HepG2 (cell line): ENCODE measurements around the gene BCAS1. TPM values are rescaled to one million over a fixed set of nuclear protein-coding genes. Genes with fewer than 3 reads are reported as not detected.
A peak's percentile ranks its signal among the peaks of the same experiment; 100 is the strongest.

Experiments used
- ATAC-seq: fragments of 200-7000 bp; cut with Tn5 transposase; 3 replicates; pipeline ENCODE4 v1.9.1; 2020; ENCODE audit warnings: mild to moderate bottlenecking, moderate library complexity
- BruUV-seq: library from RNA; stranded (reverse); fragments of 400-500 nt; replicated peaks from 2 replicates; lab custom pipeline; 2021; lab: Mats Ljungman, UMichigan
- CTCF ChIA-PET: fragments of 300-600 bp; formaldehyde crosslinking; extraction: SDS; loops from one replicate; lab custom pipeline; 2021; ENCODE audit warnings: low total read pairs, inconsistent platforms, low intra/inter-chr PET ratio; lab: Yijun Ruan, JAX
- POLR2A ChIA-PET: fragments of 350-600 bp; sonication (Branson Sonifier 250); formaldehyde crosslinking; loops from one replicate; lab custom pipeline; 2020; ENCODE audit warnings: antibody characterized with exemption, inconsistent platforms; lab: Yijun Ruan, JAX
- DNase-seq: peaks from one replicate; pipeline ENCODE4 v3.0.0-alpha.2; 2015; ENCODE audit warnings: low spot score
- FAIRE-seq: peaks from 3 replicates; lab custom pipeline; 2011; peaks lifted over from hg19 to GRCh38; lab: Jason Lieb, UNC
- H2AFZ ChIP-seq: one replicate; pipeline ENCODE4 v1.6.1; 2011; ENCODE audit warnings: low read length, inconsistent platforms
- H3K27ac ChIP-seq: fragments of 300-600 bp; 3 replicates; pipeline ENCODE4 v1.8.0; 2011; ENCODE audit warnings: mixed run types, mild to moderate bottlenecking, mixed read lengths, low read length, inconsistent platforms; ENCODE audit not compliant: insufficient read depth; ENCODE audit errors: extremely low read length
- H3K27me3 ChIP-seq, 2 experiments: fragments of 200-600 bp in 1 of 2; 2 replicates in 1 of 2; 3 replicates in 1 of 2; pipeline versions ENCODE4 v1.6.0 to v1.8.0; 2011; ENCODE audit warnings: low read length in 2 of 2, mild to moderate bottlenecking in 2 of 2, moderate library complexity in 2 of 2, inconsistent platforms in 1 of 2; ENCODE audit not compliant: insufficient read depth in 2 of 2, control insufficient read depth in 1 of 2
- H3K36me3 ChIP-seq, 2 experiments: fragments of 200-600 bp in 1 of 2; replicated peaks in 1 of 2; 2 replicates in 1 of 2; 3 replicates in 1 of 2; pipeline versions ENCODE4 v1.5.1 to v1.8.0; 2011; ENCODE audit warnings: low read length in 2 of 2, inconsistent platforms in 1 of 2; ENCODE audit not compliant: insufficient read depth in 2 of 2, control insufficient read depth in 1 of 2
- H3K4me1 ChIP-seq: 2 replicates; pipeline ENCODE4 v1.5.1; 2012; ENCODE audit warnings: low read length, inconsistent platforms; ENCODE audit not compliant: insufficient read depth
- H3K4me2 ChIP-seq: 2 replicates; pipeline ENCODE4 v1.6.0; 2011; ENCODE audit warnings: low read depth, low read length, inconsistent platforms
- H3K4me3 ChIP-seq, 3 experiments: fragments of 200-600 bp in 1 of 3; sonication (generic), shearing (Covaris generic) in 1 of 3; replicated peaks in 1 of 3; 2 replicates each; pipeline ENCODE4 v1.5.1; 2011 to 2016; ENCODE audit warnings: low read length in 3 of 3, inconsistent platforms in 2 of 3, low read depth in 2 of 3, mild to moderate bottlenecking in 2 of 3, control low read depth in 1 of 3, mixed read lengths in 1 of 3; ENCODE audit not compliant: insufficient read depth in 1 of 3
- H3K79me2 ChIP-seq: one replicate; pipeline ENCODE4 v1.6.1; 2011; ENCODE audit warnings: low read length, inconsistent platforms; ENCODE audit not compliant: insufficient read depth
- H3K9ac ChIP-seq: 2 replicates; pipeline ENCODE4 v1.6.0; 2011; ENCODE audit warnings: mild to moderate bottlenecking, low read depth, low read length, inconsistent platforms; ENCODE audit not compliant: insufficient read depth
- H3K9me3 ChIP-seq: 2 replicates; pipeline ENCODE4 v1.5.1; 2012; ENCODE audit warnings: mild to moderate bottlenecking, low read length
- H4K20me1 ChIP-seq: 2 replicates; pipeline ENCODE4 v1.6.0; 2011; ENCODE audit warnings: inconsistent platforms, mild to moderate bottlenecking, low read length, moderate library complexity; ENCODE audit not compliant: insufficient read depth
- GTF3A ChIP-seq: sonication (generic); formaldehyde crosslinking; conservative IDR thresholded peaks from 2 replicates; pipeline ENCODE4 v1.4.0; 2020; ENCODE audit warnings: mild to moderate bottlenecking, missing genetic modification reagents
- PHF5A ChIP-seq: IDR thresholded peaks from one replicate; pipeline ENCODE4 v1.6.1; 2018; ENCODE audit warnings: low read depth, missing genetic modification reagents; ENCODE audit not compliant: unreplicated experiment
- TBX2 ChIP-seq: sonication (generic); formaldehyde crosslinking; IDR thresholded peaks from 2 replicates; pipeline ENCODE4 v1.5.0; 2020; ENCODE audit warnings: missing genetic modification reagents, mild to moderate bottlenecking, borderline replicate concordance
- YY1 ChIP-seq: IDR thresholded peaks from 2 replicates; pipeline ENCODE4 v1.6.1; 2011; ENCODE audit warnings: low read length, low read depth, moderate library complexity, mild to moderate bottlenecking; ENCODE audit not compliant: insufficient read depth, insufficient replicate concordance
- ZBTB7A ChIP-seq: sonication (generic); formaldehyde crosslinking; IDR thresholded peaks from 2 replicates; pipeline ENCODE4 v1.8.0; 2022; ENCODE audit warnings: mild to moderate bottlenecking, missing genetic modification reagents
- ZNF230 ChIP-seq: sonication (generic); formaldehyde crosslinking; IDR thresholded peaks from 2 replicates; pipeline ENCODE4 v1.4.0; 2020; ENCODE audit warnings: mild to moderate bottlenecking, missing genetic modification reagents
- ZNF430 ChIP-seq: sonication (generic); formaldehyde crosslinking; IDR thresholded peaks from 2 replicates; pipeline ENCODE4 v1.9.0; 2021; ENCODE audit warnings: mild to moderate bottlenecking, missing genetic modification reagents
- WGBS: methylation state at CpG from one replicate; pipeline ENCODE4 v1.1.6; 2017; ENCODE audit warnings: low lambda C conversion rate; 5-methylcytosine and 5-hydroxymethylcytosine counted together
- in situ Hi-C: cut with HindIII; loops from 2 replicates; pipeline ENCODE4 v1.10.0; 2017; ENCODE audit warnings: low pct_unique_long_range_greater_than_20kb; ENCODE audit not compliant: extremely low pct_ligation_motif_present
- intact Hi-C: fragments of 100-400 bp; cut with micrococcal nuclease; formaldehyde crosslinking; loops from one replicate; pipeline ENCODE4 v1.10.0; 2022; ENCODE audit not compliant: unreplicated experiment
- polyA plus RNA-seq, 8 experiments: library from polyadenylated mRNA; depleted of rRNA in 3 of 8; stranded (reverse) in 7 of 8; unstranded in 1 of 8; fragments of >200 nt; fragmentation: Illumina TruSeq in 4 of 8; extraction: Trizol in 4 of 8; gene quantifications; 2 replicates each; pipeline versions ENCODE4 v1.2.1 to v1.2.3, GENCODE V29; 2011 to 2016; ENCODE audit warnings: low read depth in 4 of 8, missing spikeins in 1 of 8, mixed read lengths in 1 of 8; ENCODE audit not compliant: insufficient read depth in 1 of 8
- total RNA-seq, 5 experiments: library from RNA; depleted of rRNA; stranded (reverse); fragments of >200 nt; fragmentation: Illumina TruSeq; extraction: Trizol; gene quantifications; 2 replicates each; pipeline ENCODE4 v1.2.3, GENCODE V29; 2016; ENCODE audit warnings: low read depth in 1 of 5
- TF ChIP-seq, protein P1 (sequence below): sonication (generic); formaldehyde crosslinking; IDR thresholded peaks from 2 replicates; pipeline ENCODE4 v1.8.1; 2023; ENCODE audit warnings: mild to moderate bottlenecking, missing genetic modification reagents
- TF ChIP-seq, protein P2 (sequence below): sonication (generic); formaldehyde crosslinking; IDR thresholded peaks from 2 replicates; pipeline ENCODE4 v1.4.0; 2020; ENCODE audit warnings: mild to moderate bottlenecking, missing genetic modification reagents
- TF ChIP-seq, protein P3 (sequence below): sonication (generic); formaldehyde crosslinking; IDR thresholded peaks from 2 replicates; pipeline ENCODE4 v1.4.0; 2020; ENCODE audit warnings: mild to moderate bottlenecking, missing genetic modification reagents, borderline replicate concordance
- TF ChIP-seq, protein P4 (sequence below): sonication (generic); formaldehyde crosslinking; IDR thresholded peaks from 2 replicates; pipeline ENCODE4 v1.4.0; 2020; ENCODE audit warnings: missing genetic modification reagents, mild to moderate bottlenecking, borderline replicate concordance

Gene BCAS1
- total and polyA plus RNA-seq, 2 of the 13 experiments (the other 11 are each of a cell fraction or from before 2014, with no cell fraction given) = 0.55 to 0.91 TPM

DNA sequence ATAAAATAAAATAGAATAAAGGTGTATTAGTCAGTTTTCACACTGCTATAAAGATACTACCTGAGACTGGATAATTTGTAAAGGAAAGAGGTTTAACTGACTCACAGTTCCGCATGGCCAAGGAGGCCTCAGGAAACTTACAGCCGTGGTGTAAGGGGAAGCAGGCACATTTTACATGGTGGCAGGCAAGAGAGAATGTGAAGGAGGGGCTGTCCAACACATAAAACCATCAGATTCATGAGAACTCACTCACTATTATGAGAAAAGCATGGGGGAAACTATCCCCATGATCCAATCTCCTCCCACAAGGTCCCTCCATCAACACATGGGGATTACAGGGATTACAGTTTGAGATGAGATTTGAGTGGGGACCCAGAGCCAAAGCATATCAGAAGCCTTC is 41.1 kb upstream of the BCAS1 start:
- ChIA-PET POLR2A (interaction anchor here (1.6 to 11.5 kb wide), 2 partner anchors 21 to 84 kb away, joined by 6 to 287 read pairs; no protein-coding TSS in a partner anchor), CTCF (no interaction called here)
- Histone ChIP-seq H3K27me3 (no peaks in the 10 kb centered on the region), H4K20me1 (no peaks in the 10 kb centered on the region), H3K4me1 (peaks cover 97% of the 10 kb centered on the region), H3K36me3 (no peaks in the 10 kb centered on the region), H3K9ac (no peak overlapping the region), H2AFZ (no peak overlapping the region), H3K4me2 (no peak overlapping the region), H3K9me3 (0 out of 2 replicates have a peak, but pooled peaks cover 4% of the 10 kb centered on the region), H3K79me2 (no peaks in the 10 kb centered on the region), H3K27ac (no peak overlapping the region), H3K4me3 (no peak overlapping the region)
- 94% methylated on average over 2 of the region's 2 CpGs for WGBS
- BruUV-seq = no TSS peak
- FAIRE-seq (no peak), DNase-seq (no peak), ATAC-seq (no peak)
- intact Hi-C loops = no loop called here
- TF ChIP-seq ZNF430 (CRISPR knock-in tag) (peak; percentile 99), TBX2 (CRISPR knock-in tag) (no peak)
- TF ChIP-seq, protein P1, sequence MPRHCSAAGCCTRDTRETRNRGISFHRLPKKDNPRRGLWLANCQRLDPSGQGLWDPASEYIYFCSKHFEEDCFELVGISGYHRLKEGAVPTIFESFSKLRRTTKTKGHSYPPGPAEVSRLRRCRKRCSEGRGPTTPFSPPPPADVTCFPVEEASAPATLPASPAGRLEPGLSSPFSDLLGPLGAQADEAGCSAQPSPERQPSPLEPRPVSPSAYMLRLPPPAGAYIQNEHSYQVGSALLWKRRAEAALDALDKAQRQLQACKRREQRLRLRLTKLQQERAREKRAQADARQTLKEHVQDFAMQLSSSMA (CRISPR knock-in tag) = 0 out of 2 replicates have a peak, but pooled peaks have one; percentile 48
- in situ Hi-C loops = no loop called here

DNA sequence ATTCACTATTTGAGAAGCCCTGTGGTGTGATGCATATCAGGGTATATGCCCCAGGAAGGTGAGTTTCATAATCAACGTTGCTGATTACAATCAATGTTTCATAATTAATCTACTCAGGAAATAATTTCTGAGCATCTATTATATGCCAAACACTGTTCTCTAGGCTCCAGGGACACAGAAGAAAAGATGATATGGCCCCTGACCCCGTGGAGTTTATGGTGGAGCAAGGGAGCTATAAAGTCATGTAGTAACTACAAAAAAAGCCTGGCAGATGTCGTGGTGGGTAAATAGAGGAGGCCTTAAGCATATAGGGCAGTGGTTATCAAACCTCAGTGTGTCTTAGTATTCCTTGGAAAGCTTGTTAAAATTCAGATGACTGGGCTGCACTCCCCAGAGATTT is 40.1 kb upstream of the BCAS1 start:
- no peak for ATAC-seq
- ChIA-PET CTCF (no interaction called here), POLR2A (interaction anchor here (0.5 to 11.5 kb wide), 5 partner anchors 13 to 310 kb away, joined by 3 to 287 read pairs (median 6); no protein-coding TSS in a partner anchor)
- in situ Hi-C loops = no loop called here
- no peaks in the 10 kb centered on the region for H3K79me2 ChIP-seq
- no peaks in the 10 kb centered on the region for H3K27me3 ChIP-seq
- H3K27ac ChIP-seq = peak overlapping the region; percentile 10
- no peak overlapping the region for H3K9ac ChIP-seq
- H2AFZ ChIP-seq = no peak overlapping the region
- no peaks in the 10 kb centered on the region for H3K36me3 ChIP-seq
- H3K4me2 ChIP-seq = no peak overlapping the region
- FAIRE-seq = no peak
- intact Hi-C loops = no loop called here
- 0 out of 2 replicates have a peak, but pooled peaks cover 4% of the 10 kb centered on the region for H3K9me3 ChIP-seq
- DNase-seq = no peak
- 79% methylated on average over 3 of the region's 3 CpGs for WGBS
- H4K20me1 ChIP-seq = no peaks in the 10 kb centered on the region
- H3K4me3 ChIP-seq = no peak overlapping the region
- BruUV-seq = TSS peak; percentile 35
- peaks cover 97% of the 10 kb centered on the region for H3K4me1 ChIP-seq
- TF ChIP-seq, protein P2, sequence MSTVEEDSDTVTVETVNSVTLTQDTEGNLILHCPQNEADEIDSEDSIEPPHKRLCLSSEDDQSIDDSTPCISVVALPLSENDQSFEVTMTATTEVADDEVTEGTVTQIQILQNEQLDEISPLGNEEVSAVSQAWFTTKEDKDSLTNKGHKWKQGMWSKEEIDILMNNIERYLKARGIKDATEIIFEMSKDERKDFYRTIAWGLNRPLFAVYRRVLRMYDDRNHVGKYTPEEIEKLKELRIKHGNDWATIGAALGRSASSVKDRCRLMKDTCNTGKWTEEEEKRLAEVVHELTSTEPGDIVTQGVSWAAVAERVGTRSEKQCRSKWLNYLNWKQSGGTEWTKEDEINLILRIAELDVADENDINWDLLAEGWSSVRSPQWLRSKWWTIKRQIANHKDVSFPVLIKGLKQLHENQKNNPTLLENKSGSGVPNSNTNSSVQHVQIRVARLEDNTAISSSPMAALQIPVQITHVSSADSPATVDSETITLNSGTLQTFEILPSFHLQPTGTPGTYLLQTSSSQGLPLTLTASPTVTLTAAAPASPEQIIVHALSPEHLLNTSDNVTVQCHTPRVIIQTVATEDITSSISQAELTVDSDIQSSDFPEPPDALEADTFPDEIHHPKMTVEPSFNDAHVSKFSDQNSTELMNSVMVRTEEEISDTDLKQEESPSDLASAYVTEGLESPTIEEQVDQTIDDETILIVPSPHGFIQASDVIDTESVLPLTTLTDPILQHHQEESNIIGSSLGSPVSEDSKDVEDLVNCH (CRISPR knock-in tag) = 0 out of 2 replicates have a peak, but pooled peaks have one; percentile 38
- TF ChIP-seq ZNF230 (CRISPR knock-in tag) (0 out of 2 replicates have a peak, but pooled peaks have one; percentile 28), YY1 (no peak), PHF5A (CRISPR knock-in tag) (no peak), GTF3A (0 out of 2 replicates have a peak, but pooled peaks have one; percentile 83), ZBTB7A (no peak)
- TF ChIP-seq, protein P3, sequence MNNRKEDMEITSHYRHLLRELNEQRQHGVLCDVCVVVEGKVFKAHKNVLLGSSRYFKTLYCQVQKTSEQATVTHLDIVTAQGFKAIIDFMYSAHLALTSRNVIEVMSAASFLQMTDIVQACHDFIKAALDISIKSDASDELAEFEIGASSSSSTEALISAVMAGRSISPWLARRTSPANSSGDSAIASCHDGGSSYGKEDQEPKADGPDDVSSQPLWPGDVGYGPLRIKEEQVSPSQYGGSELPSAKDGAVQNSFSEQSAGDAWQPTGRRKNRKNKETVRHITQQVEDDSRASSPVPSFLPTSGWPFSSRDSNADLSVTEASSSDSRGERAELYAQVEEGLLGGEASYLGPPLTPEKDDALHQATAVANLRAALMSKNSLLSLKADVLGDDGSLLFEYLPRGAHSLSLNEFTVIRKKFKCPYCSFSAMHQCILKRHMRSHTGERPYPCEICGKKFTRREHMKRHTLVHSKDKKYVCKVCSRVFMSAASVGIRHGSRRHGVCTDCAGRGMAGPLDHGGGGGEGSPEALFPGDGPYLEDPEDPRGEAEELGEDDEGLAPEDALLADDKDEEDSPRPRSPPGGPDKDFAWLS (CRISPR knock-in tag) = 0 out of 2 replicates have a peak, but pooled peaks have one; percentile 37
- TF ChIP-seq, protein P4, sequence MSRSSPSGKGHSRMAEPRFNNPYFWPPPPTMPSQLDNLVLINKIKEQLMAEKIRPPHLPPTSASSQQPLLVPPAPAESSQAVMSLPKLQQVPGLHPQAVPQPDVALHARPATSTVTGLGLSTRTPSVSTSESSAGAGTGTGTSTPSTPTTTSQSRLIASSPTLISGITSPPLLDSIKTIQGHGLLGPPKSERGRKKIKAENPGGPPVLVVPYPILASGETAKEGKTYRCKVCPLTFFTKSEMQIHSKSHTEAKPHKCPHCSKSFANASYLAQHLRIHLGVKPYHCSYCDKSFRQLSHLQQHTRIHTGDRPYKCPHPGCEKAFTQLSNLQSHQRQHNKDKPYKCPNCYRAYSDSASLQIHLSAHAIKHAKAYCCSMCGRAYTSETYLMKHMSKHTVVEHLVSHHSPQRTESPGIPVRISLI (CRISPR knock-in tag) = 0 out of 2 replicates have a peak, but pooled peaks have one; percentile 24
